GM21367 (cell line): ENCODE data around the gene TRMT2A.

Source experiments
- ATAC-seq: cut with Tn5 transposase; IDR thresholded peaks from one replicate; pipeline ENCODE4 v1.9.1; 2021; ENCODE audit not compliant: unreplicated experiment

Gene TRMT2A

GRCh38 chr22:20107951-20108756 is 8.9 kb downstream of the TRMT2A start:
- ATAC-seq = no peak

GRCh38 chr22:20107471-20107901 is 9.5 kb downstream of the TRMT2A start:
- ATAC-seq = no peak

- no peak for ATAC-seq
Measured at GRCh38 chr22:20106849-20107237, 10.2 kb downstream of the TRMT2A start.

- no peak for ATAC-seq
Measured at GRCh38 chr22:20106205-20106848, 10.7 kb downstream of the TRMT2A start.

- no peak for ATAC-seq
Measured at GRCh38 chr22:20105456-20106204, 11.4 kb downstream of the TRMT2A start.

GRCh38 chr22:20102203-20102780 is 14.7 kb downstream of the TRMT2A start:
- ATAC-seq = no peak

- ATAC-seq = no peak
Measured at GRCh38 chr22:20101638-20102037, 15.4 kb downstream of the TRMT2A start.

GRCh38 chr22:20099099-20099711 is 17.8 kb downstream of the TRMT2A start:
- no peak for ATAC-seq

GRCh38 chr22:20096574-20097420 is 20.2 kb downstream of the TRMT2A start:
- ATAC-seq = no peak

- no peak for ATAC-seq
Measured at GRCh38 chr22:20095521-20095920, 21.5 kb downstream of the TRMT2A start.

- ATAC-seq = no peak
Measured at GRCh38 chr22:20094197-20094807, 22.7 kb downstream of the TRMT2A start.

- no peak for ATAC-seq
Measured at GRCh38 chr22:20093418-20094196, 23.4 kb downstream of the TRMT2A start.

- no peak for ATAC-seq
Measured at GRCh38 chr22:20092477-20092854, 24.6 kb downstream of the TRMT2A start.

- ATAC-seq = no peak
Measured at GRCh38 chr22:20091690-20092476, 25.1 kb downstream of the TRMT2A start.

- ATAC-seq = no peak
Measured at GRCh38 chr22:20090730-20091240, 26.2 kb downstream of the TRMT2A start.

- no peak for ATAC-seq
Measured at GRCh38 chr22:20089977-20090729, 26.9 kb downstream of the TRMT2A start.
